Ovary (tissue), 3 donors: ENCODE data around the gene ERAS.

Experiments
- POLR2A ChIP-seq: fragments of 450-650 bp; IDR thresholded peaks from one replicate; pipeline ENCODE4 v1.6.1; 2017; ENCODE audit warnings: antibody characterized with exemption, mild to moderate bottlenecking, moderate library complexity
- TF ChIP-seq, protein P1 (sequence below), 3 donors: fragments of 450-650 bp in 2 of 3; fragments of 200-600 bp in 1 of 3; IDR thresholded peaks; one replicate each; pipeline versions ENCODE4 v1.5.1 to v1.8.0; 2016 to 2022; ENCODE audit warnings: antibody characterized with exemption in 3 of 3, mild to moderate bottlenecking in 1 of 3
- donor health status: DM: no; HTN: no; CAD: no.

- TF ChIP-seq, protein P1, sequence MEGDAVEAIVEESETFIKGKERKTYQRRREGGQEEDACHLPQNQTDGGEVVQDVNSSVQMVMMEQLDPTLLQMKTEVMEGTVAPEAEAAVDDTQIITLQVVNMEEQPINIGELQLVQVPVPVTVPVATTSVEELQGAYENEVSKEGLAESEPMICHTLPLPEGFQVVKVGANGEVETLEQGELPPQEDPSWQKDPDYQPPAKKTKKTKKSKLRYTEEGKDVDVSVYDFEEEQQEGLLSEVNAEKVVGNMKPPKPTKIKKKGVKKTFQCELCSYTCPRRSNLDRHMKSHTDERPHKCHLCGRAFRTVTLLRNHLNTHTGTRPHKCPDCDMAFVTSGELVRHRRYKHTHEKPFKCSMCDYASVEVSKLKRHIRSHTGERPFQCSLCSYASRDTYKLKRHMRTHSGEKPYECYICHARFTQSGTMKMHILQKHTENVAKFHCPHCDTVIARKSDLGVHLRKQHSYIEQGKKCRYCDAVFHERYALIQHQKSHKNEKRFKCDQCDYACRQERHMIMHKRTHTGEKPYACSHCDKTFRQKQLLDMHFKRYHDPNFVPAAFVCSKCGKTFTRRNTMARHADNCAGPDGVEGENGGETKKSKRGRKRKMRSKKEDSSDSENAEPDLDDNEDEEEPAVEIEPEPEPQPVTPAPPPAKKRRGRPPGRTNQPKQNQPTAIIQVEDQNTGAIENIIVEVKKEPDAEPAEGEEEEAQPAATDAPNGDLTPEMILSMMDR (IDR thresholded peaks at IDR 0.05), result no peak
- TF ChIP-seq POLR2A, result no peak
These were observed 34.1 kb upstream of the ERAS start for GRCh38 chrX:48792219-48792618.
